Mesothelial cell of epicardium (in vitro differentiated cells): ENCODE results near the gene MFN1. TPM values are rescaled to one million over a fixed set of nuclear protein-coding genes. Genes with fewer than 3 reads are reported as not detected.

Experiments
- DNase-seq, 2 experiments: peaks; one replicate each; pipeline ENCODE4 v3.0.0; 2021; ENCODE audit warnings: low spot score in 2 of 2; ENCODE audit not compliant: unreplicated experiment in 2 of 2
- H3K27ac Mint-ChIP-seq: 2 replicates; pipeline ENCODE4 v1.8.0; 2021; ENCODE audit warnings: mixed read lengths
- H3K27me3 Mint-ChIP-seq: 2 replicates; pipeline ENCODE4 v1.8.0; 2021; ENCODE audit warnings: low read depth, mixed read lengths
- H3K36me3 Mint-ChIP-seq: 2 replicates; pipeline ENCODE4 v1.8.0; 2021; ENCODE audit warnings: mixed read lengths
- H3K4me1 Mint-ChIP-seq: 2 replicates; pipeline ENCODE4 v1.8.0; 2021; ENCODE audit warnings: mixed read lengths
- H3K4me3 Mint-ChIP-seq: 2 replicates; pipeline ENCODE4 v1.8.0; 2021; ENCODE audit warnings: mild to moderate bottlenecking, moderate library complexity, mixed read lengths
- H3K9me3 Mint-ChIP-seq: 2 replicates; pipeline ENCODE4 v1.8.0; 2021; ENCODE audit warnings: mixed read lengths
- total RNA-seq: library from RNA; stranded (reverse); gene quantifications from 3 replicates; pipeline ENCODE4 v1.2.1, GENCODE V29; 2021
- TF ChIP-seq, protein P1 (sequence below): fragments of 200-600 bp; sonication (generic); IDR thresholded peaks from one replicate; pipeline ENCODE4 v1.5.0; 2021; ENCODE audit warnings: antibody characterized with exemption; ENCODE audit not compliant: unreplicated experiment

MFN1 gene
- total RNA-seq, 1 donor from 2014 or later, result 64.7 TPM

DNA sequence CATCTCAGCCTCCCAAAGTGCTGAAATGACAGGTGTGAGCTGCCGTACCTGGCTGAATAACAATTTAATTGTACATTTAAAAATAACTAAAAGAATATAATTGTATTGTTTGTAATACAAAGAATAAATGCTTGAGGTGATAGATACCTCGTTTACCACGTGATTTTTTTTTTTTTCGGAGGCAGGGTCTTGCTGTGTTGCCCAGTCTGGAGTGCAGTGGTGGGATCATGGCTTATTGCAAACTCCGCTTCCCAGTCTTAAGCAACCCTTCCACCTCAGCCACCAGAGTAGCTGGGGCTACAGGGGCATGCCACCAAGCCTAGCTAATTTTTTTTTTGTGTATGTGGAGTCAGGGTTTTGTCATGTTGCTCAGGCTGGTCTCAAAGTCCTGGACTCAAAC, 15.8 kb downstream of the MFN1 start:
- Mint-ChIP-seq H3K4me3 (no peak overlapping the region), H3K27me3 (no peaks in the 10 kb centered on the region), H3K36me3 (peaks cover 36% of the 10 kb centered on the region), H3K4me1 (no peaks in the 10 kb centered on the region), H3K27ac (no peak overlapping the region), H3K9me3 (no peaks in the 10 kb centered on the region)
- DNase-seq, result no peak
- TF ChIP-seq, protein P1, sequence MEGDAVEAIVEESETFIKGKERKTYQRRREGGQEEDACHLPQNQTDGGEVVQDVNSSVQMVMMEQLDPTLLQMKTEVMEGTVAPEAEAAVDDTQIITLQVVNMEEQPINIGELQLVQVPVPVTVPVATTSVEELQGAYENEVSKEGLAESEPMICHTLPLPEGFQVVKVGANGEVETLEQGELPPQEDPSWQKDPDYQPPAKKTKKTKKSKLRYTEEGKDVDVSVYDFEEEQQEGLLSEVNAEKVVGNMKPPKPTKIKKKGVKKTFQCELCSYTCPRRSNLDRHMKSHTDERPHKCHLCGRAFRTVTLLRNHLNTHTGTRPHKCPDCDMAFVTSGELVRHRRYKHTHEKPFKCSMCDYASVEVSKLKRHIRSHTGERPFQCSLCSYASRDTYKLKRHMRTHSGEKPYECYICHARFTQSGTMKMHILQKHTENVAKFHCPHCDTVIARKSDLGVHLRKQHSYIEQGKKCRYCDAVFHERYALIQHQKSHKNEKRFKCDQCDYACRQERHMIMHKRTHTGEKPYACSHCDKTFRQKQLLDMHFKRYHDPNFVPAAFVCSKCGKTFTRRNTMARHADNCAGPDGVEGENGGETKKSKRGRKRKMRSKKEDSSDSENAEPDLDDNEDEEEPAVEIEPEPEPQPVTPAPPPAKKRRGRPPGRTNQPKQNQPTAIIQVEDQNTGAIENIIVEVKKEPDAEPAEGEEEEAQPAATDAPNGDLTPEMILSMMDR, result no peak

GRCh38 chr3:179369621-179370020, 22.1 kb downstream of the MFN1 start:
- Mint-ChIP-seq H3K9me3 (no peaks in the 10 kb centered on the region), H3K4me1 (no peaks in the 10 kb centered on the region), H3K27me3 (no peaks in the 10 kb centered on the region), H3K27ac (no peak overlapping the region), H3K4me3 (no peak overlapping the region), H3K36me3 (peaks cover 23% of the 10 kb centered on the region)
- DNase-seq, result no peak
- TF ChIP-seq, protein P1, result no peak

DNA sequence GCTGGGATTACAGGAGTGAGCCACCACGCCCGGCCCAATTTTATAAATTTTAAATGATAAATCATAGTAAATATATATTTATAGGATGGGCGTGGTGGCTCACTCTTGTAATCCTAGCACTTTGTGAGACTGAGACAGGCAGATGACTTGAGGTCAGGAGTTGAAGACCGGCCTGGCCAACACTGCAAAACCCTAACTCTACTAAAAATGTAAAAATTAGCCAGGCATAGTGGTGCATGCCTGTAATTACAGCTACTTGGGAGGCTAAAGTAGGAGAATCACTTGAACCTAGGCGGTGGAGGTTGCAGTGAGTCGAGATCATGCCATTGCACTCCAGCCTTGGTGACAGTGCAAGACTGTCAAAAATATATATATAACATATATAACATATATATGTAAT, 26.4 kb downstream of the MFN1 start:
- Mint-ChIP-seq H3K36me3 (peaks cover 17% of the 10 kb centered on the region), H3K9me3 (no peaks in the 10 kb centered on the region), H3K4me1 (no peaks in the 10 kb centered on the region), H3K27me3 (no peaks in the 10 kb centered on the region), H3K27ac (no peak overlapping the region), H3K4me3 (no peak overlapping the region)
- DNase-seq, result no peak
- TF ChIP-seq, protein P1, result no peak

- no peak for DNase-seq
- no peak overlapping the region for H3K4me3 Mint-ChIP-seq
- H3K27me3 Mint-ChIP-seq, result no peaks in the 10 kb centered on the region
- no peak overlapping the region for H3K27ac Mint-ChIP-seq
- H3K9me3 Mint-ChIP-seq, result no peaks in the 10 kb centered on the region
- peaks cover 21% of the 10 kb centered on the region for H3K36me3 Mint-ChIP-seq
- no peaks in the 10 kb centered on the region for H3K4me1 Mint-ChIP-seq
- TF ChIP-seq, protein P1, result no peak
Observed at GRCh38 chr3:179375091-179375999, 27.8 kb downstream of the MFN1 start.

- no peak for DNase-seq
- TF ChIP-seq, protein P1, result no peak
- Mint-ChIP-seq H3K36me3 (peaks cover 19% of the 10 kb centered on the region), H3K27ac (no peak overlapping the region), H3K9me3 (no peaks in the 10 kb centered on the region), H3K4me3 (no peak overlapping the region), H3K4me1 (no peaks in the 10 kb centered on the region), H3K27me3 (no peaks in the 10 kb centered on the region)
Observed at GRCh38 chr3:179376474-179376873, 29.0 kb downstream of the MFN1 start.
